Fibroblast of skin of scalp (primary cell): Measurements from ENCODE around the gene HIF1AN. TPM values are rescaled to one million over a fixed set of nuclear protein-coding genes. Genes with fewer than 3 reads are reported as not detected.

Experiments
- DNase-seq: peaks from one replicate; pipeline ENCODE4 v3.0.0-alpha.2; 2013
- polyA plus RNA-seq, 2 experiments: library from polyadenylated mRNA; unstranded; fragments of 120-200 nt; gene quantifications; one replicate each; pipeline ENCODE4 v1.2.1, GENCODE V29; 2013; ENCODE audit not compliant: insufficient read length in 2 of 2

Gene HIF1AN
- polyA plus RNA-seq (2013, experiment 1 of 2; ENCODE audit: insufficient read length): 34.0 TPM
- polyA plus RNA-seq (2013, experiment 2 of 2; ENCODE audit: insufficient read length): 36.5 TPM

DNA sequence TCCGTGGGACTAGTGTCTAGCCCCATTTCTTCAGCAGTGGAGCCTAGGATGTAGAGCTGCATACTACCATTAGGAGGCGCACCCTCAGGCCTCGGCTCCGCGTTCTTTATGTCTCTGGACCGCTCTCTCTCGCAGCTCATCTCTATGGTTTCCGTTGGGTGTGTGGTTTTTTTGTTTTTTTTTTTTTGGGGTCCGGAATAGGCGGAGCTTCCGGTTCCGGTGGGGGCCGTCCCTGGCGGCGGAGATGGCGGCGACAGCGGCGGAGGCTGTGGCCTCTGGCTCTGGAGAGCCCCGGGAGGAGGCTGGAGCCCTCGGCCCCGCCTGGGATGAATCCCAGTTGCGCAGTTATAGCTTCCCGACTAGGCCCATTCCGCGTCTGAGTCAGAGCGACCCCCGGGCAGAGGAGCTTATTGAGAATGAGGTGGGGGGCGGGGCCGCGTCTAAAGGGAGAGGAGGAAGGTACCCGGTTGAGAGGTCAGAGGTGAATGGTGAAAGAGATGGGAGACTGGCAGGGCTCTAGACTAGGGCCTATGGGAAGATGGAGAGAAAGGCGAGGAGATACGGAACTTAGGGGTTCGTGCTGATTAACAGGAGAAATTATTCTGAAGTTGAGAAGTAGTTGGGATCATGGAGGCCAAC lies at the start of gene HIF1AN:
TSS of gene HIF1AN (plus strand) at position 229 of the 639 bp plus-strand sequence. CDS start at position 245, 16 bp downstream.
- peak; percentile 97 for DNase-seq

- DNase-seq: no peak
Observed at GRCh38 chr10:100487529-100487928, 48.2 kb upstream of the HIF1AN start.

DNA sequence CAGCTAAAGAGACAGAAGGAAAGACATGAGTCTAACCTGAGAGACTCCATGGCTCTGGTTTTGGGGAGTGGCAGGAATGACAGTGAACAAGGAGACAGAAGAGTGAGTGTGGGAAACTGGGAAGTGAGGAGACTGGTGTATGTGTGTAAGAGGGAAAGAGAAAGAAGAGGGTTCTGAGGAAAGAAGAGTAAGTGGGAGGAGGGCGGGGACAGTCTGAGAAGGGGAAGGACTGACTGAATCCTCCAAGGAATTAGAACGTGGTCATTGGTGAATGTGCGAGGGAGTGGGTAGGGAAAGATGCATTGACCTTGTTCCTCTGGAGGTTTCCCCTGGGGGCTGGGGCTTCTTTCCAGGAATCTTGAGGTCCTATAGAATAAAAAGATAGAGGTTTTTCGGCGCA lies 46.3 kb upstream of the HIF1AN start:
- no peak for DNase-seq

DNA sequence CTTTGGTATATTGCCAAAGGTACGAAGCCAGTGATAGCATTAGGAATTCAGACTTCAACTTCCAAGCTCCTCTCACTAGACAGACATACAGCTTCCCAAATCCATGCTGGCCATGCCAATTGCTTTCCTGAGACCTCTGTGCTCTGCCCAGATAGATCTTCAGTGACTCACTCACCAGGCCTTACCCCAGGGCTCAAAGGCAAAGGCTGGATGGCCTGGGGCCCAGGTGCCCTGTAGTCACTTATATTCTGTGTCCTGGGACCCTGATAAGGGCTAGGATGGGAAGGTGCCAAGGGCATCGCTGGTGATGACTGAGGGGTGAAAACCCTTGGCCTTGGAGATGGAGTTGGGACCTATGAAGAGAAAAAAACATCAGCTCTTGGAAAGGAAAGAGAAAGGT lies 45.2 kb upstream of the HIF1AN start:
- DNase-seq: no peak

DNA sequence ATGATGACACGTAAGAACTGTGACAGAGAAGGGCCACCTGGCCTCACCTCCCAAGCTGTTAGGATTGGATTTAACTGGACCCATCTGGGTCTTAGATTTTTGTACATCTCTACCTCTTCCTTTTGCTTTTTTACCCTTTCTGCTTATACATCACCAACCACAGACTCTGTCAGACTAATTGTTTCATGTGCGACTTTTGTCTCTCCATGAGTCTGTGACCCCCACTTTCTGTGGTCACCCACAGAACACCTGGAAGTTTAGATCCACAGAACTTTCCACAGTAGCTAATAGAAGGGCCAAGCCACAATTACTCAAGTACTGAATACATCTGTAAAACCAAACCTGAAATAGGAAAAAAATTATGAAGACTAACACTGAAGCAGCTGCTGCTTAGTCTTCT lies 39.2 kb upstream of the HIF1AN start:
- no peak for DNase-seq

DNA sequence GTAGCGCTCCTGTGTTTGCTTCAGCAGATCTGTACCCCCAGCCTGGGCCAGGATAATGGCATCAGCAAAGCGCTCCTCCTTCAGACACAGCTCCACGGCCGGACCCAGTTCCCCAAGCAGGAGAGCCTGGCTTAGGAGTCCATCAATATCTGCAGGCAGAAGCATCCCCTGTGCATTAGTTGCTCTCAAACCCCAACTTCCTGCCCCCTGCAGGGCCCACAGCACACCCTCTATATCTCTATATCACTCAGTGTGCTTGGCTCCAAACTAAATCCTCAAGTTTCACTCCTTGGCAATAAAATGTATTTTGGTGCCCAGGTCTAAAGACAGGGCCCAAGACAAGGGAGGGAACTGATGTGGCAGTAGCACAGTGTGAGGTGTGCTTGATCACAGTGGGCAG lies 37.7 kb upstream of the HIF1AN start:
- DNase-seq: no peak

- DNase-seq: no peak
Observed at GRCh38 chr10:100501423-100501822, 34.3 kb upstream of the HIF1AN start.

DNA sequence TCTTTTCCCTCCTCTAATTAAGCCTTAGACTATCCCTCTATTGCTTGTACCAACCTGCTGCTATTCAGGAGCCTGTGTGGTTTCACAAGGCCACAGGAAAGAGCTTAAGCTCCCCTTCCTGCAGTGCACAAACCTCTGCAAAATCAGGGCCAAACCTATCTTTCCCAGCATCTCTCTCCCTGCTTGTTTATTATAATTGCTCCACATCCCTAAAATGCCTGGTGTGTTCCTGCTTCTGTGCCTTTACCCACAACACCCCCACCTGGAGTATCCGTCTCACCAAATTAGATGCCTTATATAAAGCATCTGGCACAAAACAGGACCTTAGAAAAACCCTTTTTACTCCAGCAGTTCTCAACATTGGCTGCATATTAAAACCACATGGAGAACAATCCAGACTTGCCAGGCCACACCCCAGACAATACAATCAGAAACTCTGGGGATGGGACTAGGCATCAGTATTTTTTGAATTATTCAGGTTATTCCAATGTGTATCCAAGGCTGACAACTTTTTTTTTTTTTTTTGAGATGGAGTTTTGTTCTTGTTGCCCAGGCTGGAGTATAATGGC lies 32.7 kb upstream of the HIF1AN start:
- DNase-seq: peak; percentile 21

DNA sequence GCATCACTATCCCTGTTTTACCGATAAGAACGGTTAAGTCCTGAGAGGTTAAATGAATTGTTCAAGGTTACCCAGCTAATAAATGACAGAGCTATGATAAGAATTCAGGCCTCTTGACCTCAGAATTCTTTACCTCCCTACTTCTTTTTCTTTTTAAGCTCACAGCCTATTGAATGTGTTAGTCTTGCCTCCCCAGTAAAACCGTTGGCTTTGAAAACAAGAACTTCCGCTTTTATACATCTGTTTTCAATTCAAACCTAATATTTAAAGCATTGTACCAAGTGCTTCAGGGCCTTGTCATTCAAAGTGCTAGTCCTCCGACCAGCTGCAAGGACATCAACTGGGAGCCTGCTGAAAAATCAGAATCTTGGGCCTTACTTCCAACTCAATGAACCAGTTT lies 31.6 kb upstream of the HIF1AN start:
- DNase-seq: peak; percentile 81

DNA sequence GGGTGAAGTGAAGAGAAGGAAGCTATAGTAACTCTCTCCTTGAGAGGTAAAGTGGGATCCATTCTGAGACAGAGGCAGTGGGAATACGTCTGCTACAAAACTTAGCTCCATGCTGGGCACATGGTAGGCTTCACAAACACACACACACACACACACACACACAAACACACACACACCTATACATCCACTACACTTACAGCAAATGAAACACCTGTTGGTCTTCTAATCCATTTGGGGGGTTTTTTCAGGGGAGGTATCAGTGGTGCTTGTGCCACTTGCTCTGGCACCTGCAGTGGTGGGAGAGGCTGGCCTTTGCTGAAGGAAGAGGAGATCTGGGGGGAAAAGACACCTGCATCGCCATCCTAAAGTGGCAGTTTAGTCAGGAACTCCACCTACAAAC lies 30.6 kb upstream of the HIF1AN start:
- no peak for DNase-seq

DNA sequence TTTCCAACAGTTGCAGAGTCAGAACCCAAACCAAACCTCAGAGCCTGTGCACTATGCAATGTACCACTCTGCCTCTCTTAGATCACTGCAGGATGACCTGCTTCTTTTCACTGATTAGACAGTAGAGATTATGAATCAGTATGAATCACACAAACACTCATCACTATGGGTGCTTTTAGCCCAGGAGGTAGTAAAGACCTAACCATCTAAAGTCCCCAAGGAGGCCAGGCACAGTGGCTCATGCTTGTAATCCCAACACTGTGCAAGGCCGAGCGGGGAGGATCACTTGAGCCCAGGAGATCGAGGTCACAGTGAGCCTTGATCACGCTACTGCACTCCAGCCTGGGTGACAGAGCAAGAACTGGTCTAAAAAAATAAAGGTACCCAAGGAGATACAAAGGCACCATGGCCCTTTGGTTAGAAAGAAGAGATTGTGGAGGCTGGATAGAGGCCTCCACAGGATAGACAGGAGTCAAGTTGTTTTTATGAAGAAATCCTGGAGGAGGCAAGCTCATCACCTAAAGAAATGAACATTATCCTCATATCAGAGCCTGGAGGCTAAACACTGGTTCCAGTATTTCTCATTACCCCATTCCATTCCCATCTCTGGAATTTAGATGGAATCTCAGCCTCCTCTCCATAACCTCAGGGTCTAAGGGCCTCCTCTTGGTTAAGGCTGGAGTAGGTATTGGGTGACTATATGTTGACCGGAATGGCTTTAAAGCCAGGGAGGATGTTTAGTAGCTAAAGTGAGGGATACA lies 29.0 kb upstream of the HIF1AN start:
- peak; percentile 69 for DNase-seq

GRCh38 chr10:100507357-100507732 lies 28.4 kb upstream of the HIF1AN start:
- DNase-seq: no peak

GRCh38 chr10:100508266-100508665 lies 27.5 kb upstream of the HIF1AN start:
- no peak for DNase-seq

GRCh38 chr10:100508691-100509150 lies 27.0 kb upstream of the HIF1AN start:
- peak; percentile 70 for DNase-seq

GRCh38 chr10:100509241-100509840 lies 26.4 kb upstream of the HIF1AN start:
- DNase-seq: no peak

DNA sequence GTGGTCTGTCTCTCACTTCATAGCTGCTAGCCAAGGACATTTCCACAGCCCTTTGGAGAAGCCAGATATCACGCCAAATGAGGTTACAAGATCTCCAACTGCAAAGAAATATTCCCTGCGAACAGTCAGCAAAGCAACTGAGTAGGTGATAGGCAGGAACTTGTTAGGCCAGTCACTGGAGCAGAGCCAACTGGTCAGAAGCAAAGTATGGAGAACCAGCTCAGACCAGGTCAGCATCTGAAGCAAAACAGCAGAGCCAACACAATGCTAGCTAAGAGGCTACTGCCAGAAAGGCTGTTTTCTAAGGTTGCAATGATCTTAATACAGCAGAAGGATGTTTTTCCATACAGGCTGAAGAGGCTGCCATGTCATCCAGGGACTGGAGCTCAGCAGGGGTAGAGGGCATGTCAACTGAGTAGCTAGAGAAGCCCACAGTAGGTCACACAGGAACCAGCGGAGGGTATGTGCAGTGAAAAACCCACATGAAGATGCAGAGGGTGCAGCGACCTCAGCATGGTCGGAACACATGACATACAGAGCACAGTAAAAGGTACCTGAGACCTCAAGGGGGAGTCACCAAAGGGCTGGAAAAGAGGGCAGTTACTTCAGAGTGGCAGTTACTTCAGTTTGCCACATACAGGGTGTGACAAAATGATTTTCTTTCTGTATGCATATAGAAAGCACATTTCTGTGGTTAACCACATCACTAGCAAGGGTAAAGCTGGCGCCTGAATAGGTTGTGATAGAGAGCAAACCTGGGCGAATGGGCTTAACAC lies 25.0 kb upstream of the HIF1AN start:
- DNase-seq: no peak

DNA sequence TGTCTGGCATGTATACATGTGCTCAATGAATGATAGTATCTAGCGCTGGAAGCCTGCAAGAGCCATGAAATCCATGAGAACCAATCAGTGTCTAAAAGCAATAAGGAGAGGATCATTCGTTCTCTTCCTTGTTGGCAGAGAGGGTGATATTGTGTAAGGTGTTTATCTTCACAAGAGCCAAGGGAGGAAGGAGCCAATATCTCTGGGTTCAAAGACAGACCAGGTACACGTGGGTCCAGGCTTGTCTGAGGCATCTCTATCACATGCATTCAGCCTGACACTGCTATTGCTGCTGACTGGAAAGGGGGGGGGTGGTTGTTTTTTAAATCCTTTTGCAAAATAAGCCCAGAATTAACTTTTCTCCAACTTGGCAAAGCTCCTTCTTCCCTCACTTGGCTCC lies 20.1 kb upstream of the HIF1AN start:
- DNase-seq: no peak

DNA sequence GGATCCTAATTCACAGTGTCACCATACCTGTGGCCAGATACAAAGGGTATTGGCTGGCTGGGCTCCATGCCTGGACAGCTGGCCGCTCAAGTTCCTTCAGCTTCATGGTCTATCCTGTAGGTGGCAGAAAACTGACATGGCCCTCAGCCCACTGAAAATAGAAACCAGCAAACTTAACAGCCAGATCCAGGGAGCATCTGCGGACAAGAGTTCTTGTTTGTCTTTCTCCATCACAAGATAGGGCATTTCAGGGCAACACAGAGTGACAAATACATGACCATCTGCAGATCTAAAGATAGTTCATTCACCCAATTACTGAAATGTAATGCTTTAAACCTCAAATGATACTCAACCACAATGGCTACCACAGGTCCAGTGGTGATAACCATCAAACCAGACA lies 18.9 kb upstream of the HIF1AN start:
- no peak for DNase-seq

DNA sequence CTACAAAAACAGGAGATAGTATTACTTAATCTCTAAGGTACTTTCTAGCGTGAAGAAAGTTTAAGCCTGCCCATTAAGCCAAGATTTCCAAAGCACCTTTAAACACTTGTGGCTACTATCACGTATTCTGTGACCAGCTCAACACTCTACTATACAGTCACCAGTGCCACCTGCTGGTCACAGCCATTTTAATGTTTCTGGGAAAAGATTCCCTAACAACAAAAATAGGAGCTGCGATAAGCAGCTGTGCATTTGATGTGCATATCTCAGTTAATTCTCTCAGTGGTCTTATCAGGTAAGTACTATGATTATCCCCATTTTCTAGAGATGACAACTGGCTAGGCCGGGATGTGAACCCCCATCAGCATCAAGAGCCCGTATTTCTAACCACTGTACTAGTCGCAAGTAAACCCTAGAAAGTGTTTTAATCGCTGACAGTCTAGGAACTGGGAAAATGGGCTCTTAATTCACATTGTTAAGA lies 16.9 kb upstream of the HIF1AN start:
- DNase-seq: peak; percentile 64

DNA sequence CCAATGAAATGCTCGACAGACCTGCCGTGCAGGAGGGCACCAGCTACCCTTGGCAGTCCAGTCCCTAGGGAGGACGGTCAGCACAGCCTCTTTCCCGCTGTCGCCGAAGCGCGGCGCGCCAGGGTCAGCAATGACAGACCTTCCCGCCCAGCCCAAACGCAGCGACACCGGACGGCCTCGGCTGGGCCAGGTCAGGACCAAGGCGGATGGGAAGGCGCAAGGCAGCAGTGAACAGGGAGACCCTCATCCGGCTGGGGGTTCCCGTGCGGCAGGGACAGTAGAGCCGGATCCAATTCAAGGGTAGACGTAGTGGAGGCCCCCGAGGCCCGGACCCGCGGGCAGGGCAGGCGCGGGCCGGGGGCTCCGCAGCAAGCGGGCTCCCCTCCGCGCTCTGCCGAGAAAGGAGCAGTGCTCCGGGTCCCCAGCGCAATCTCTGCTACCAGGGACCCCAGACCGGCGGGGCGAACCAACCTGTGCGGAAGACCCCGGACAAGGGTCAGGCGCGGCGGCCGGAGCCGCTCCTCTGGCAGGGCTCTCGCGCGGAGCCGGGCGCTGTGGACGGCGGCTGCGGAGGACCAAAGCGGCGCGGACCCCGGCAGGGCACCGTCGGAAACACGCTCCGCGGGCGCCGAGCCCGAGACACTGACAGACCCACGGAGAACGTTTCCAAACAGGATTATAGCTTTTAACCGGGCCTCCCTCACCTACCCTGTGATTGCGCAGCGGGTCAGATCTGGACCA lies 16.3 kb upstream of the HIF1AN start, which contains the start of gene SEC31B:
TSS of gene SEC31B (minus strand) at position 551 of the 741 bp plus-strand sequence. CDS start 2,909 bp downstream, outside the sequence.
- no peak for DNase-seq

DNA sequence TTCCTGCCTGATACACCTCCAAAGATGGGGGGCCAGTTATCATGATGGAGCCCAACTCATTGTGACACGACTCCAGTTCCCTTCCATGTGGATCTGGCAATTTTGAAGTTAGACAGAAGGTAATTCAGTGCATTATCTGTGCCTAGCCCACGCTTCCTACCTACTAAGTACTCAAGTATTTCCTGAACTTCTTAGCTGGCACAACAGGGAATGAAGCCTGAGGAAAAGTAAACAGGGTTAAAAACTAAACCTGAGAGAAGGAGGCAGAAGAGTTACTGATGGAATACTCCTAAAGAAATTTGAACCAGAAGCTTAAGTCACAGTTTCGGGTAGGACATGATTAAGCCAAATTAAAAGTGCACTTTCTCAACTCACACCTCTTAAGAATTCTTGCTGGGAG lies 14.9 kb upstream of the HIF1AN start:
- DNase-seq: no peak
